ENCODE results near the gene MEGF11.
"Not testable (repeated sequence)": the region's sequence is repeated elsewhere in the genome, so short reads cannot be mapped to it uniquely, and the experiment has no call there.

Gene MEGF11

DNA sequence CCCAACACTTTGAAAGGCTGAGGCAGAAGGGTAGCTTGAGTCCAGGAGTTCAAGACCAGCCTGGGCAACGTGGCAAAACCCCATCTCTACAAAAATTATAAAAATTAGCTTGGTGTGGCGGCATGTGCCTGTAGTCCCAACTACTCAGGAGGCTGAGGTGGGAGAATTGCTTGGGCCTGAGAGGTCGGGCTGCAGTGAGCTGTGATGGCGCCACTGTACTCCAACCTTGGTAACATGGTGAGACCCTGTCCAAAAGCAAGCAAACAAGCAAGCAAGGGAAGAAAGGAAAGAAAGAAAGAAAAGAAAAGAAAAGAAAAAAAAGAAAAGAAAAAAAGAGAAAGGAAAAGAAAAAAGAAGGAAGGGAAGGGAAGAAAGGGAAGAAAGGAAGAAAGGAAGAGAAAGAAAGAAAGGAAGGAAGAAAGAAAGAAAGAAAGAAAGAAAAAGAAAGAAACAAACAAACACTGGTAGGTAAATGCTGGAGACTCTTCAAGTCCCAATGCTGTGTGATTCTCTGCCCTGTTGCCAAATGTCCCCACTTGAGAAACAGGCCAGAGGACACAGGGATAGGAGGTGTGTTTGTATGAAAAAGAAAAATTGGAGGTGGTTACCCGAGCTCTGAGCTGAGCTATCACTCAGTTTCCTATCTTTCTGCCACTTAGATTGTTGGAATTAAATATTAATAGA is 263.1 kb downstream of the MEGF11 start:
- DNase-seq = no peak

DNA sequence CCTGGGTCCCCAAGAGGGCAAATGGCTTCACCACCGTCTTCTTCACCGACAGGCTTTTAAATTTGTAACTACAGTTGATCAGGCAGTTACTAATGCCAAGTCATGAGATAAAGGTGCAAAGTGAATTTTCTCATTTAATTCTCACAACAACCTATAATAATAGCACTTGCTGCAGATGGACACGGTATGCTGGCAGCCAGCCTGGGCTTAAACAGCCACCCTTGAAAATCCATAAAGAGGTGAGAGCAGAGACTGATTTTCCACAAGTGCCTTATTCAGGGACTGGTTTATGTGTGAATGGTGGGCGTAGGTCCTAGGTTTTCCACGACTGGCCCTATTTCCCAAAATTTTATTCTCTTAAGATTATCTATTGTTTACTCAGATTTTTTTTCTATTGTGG is 266.4 kb downstream of the MEGF11 start:
- DNase-seq = no peak

DNA sequence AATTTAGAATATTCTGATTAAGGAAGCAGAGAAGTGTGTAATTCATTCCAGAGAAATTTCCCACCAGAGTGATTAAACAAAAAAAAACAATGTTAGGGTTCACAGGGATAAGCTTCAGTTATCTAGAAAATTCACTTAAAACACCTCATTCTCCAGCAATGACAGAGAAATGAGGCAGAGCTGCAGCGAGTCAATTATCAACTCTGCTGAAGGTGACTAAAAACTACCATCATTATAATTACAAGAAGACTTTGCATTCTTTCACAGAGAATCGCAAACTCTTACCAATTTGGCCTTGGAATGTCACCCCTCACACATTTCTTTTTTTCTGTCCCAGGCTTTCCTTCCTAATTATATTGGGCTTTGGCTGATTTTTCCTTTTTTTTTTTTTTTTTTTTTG is 267.1 kb downstream of the MEGF11 start:
- no peak for DNase-seq

- no peak for DNase-seq
Measured at GRCh38 chr15:65985387-65985786, 268.2 kb downstream of the MEGF11 start.

- DNase-seq = no peak
Measured at GRCh38 chr15:65982627-65983322, 270.8 kb downstream of the MEGF11 start.

- peak; percentile 93 for DNase-seq
Measured at GRCh38 chr15:65981837-65982626, 271.5 kb downstream of the MEGF11 start.

GRCh38 chr15:65980824-65981456 is 272.6 kb downstream of the MEGF11 start:
- peak; percentile 18 for DNase-seq

GRCh38 chr15:65979837-65980236 is 273.7 kb downstream of the MEGF11 start:
- no peak for DNase-seq

DNA sequence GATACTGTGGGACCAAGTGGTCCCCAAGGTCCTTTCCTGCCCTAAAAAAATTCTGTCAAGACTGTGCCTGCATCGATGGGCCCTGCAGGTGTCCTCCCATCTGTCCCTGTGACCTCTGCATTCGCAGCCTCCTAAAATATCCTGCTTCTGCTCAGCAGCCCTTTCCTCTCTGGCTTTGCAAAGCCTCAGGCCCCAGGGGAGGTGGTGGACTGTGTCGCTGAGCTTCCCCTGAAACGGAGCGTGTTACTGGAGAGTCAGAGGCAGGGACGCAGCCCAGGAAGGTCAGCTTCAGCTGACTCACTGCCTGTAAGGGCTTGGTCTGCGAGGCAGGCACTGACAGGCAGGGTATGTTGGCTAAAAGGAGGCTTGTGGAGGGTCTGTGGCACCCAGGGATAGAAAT is 274.2 kb downstream of the MEGF11 start:
- DNase-seq = no peak

GRCh38 chr15:65978110-65978509 is 275.4 kb downstream of the MEGF11 start:
- DNase-seq = no peak

- DNase-seq = not testable (repeated sequence)
Measured at GRCh38 chr15:65976196-65976595, 277.4 kb downstream of the MEGF11 start.

DNA sequence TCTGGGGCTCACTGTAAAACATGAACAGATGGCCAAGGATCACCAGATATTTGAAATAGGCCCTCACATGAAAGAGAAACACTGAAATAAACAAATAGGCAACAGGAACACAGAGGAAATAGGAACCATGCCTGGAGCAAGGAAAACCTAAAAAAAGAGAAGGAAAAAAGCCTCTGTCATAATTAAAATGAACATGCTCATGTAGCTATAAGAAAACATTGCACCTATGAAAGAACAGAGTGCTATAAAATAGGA is 281.9 kb downstream of the MEGF11 start:
- no peak for DNase-seq

DNA sequence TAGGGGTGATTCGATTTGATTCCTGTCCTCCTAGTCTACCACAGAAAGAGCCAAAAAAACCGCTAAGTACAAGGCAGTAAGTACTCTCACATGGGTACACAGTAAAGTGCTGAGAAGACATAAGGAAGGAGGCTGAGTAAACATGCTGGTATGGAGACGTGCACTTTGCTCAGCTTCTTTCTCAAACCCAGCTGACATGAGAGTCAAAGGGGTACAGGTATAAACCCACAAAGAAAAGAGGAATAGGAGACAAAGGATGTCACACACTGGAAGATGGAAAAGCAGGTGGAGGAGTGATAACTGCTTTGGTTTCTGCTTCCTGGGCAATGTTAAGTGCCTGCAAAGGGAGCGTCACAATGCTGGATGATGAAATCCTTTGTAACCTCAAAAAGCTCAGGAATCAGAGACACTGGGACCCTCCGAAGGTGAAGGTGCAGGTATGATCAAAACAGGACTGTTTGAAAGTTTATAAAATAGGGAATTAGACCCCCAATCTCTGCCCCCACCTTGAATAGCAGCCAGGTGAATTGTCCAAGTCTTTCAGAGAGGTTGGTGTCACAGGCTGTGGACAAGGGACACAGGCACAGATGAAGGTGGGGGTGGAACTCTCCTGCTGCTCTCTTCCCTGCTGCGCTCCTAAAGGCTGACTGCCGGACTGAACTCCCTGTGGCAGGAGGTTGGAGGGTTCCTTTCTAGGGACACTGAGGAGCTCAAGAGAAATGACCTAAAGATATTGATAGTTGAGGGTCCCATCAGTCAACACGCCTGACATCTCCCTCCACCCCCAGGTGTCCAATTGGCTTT is 282.4 kb downstream of the MEGF11 start:
- DNase-seq = no peak

- no peak for DNase-seq
Measured at GRCh38 chr15:65969865-65970816, 283.4 kb downstream of the MEGF11 start.

DNA sequence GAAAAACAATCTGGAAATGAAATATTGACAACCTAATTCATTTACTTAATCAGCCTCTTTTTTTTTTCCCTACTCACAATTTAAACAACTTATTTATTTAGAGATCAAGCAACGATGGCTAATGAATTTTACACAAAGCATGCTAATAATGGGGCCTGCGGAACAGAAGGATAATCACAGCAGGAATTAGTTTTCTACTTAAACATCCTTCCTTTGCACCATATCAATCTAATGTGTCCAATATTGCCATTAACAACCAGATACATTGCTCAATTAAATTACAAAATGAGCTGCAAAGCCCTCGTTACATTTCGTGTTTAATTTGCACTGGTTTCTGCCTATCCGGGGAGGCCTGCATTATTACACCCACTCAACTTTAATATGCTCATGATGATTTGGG is 285.0 kb downstream of the MEGF11 start:
- DNase-seq = no peak

GRCh38 chr15:65964792-65965433 is 288.6 kb downstream of the MEGF11 start:
- no peak for DNase-seq

DNA sequence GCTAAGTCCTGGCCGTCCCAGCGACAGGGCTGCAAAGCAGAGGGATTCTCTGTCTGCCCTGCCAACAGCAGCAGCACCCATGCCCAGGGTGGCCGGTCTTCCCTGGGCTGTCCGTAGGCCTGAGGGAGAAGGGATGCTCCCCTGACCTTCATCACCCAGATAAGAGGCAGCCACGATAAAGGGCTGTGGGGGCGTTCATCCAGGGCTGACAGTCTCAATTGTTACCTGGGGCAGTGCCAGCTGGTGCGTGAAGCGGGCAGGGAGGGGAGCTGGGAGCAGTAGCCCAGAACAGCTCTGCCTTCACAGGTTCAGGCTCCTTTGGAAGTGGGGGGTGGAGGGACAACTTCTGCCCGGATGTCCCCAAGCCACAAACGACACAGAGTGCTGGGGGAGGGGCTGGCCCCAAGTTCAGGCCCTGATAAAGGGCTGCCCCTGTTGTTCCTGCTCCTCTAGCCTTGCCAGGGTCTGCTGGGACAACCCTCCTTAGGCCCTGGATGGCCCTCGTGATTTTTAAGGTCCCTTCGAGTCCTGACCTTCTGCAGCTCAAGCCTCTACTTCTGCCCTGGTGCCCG is 289.6 kb downstream of the MEGF11 start:
- no peak for DNase-seq

DNA sequence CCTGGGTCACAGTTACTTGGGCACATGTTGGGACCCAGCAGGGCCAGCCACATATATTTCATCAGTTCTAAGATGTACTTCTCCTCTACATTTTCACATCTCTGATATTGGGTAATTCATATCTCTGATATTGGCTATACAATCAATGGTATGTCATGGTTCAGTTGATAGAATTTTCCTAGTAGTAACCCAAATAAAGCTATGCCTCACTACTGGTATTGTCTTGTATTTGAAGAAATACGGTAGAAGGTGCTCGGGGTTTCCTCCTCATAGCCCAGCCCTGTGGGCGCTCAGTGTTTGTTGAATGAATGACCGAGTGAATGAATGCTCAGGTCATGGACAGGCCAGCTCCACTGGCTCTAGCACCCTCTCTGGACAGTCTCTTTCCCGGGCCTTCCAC is 290.2 kb downstream of the MEGF11 start:
- no peak for DNase-seq

GRCh38 chr15:65962187-65962586 is 291.4 kb downstream of the MEGF11 start:
- DNase-seq = no peak

GRCh38 chr15:65960586-65960985 is 293.0 kb downstream of the MEGF11 start:
- DNase-seq = no peak

GRCh38 chr15:65958835-65959234 is 294.7 kb downstream of the MEGF11 start:
- DNase-seq = no peak

Data from COR-L47 (cell line).